Neutrophil (primary cell): ENCODE data around the gene FBN3.

Source experiments
- H3K27ac ChIP-seq: fragments of 200-600 bp; sonication (generic); 2 replicates; pipeline ENCODE4 v1.5.1; 2016; ENCODE audit warnings: mild to moderate bottlenecking, moderate library complexity
- H3K27me3 ChIP-seq: fragments of 200-600 bp; sonication (generic); 2 replicates; pipeline ENCODE4 v1.6.0; 2016; ENCODE audit warnings: mild to moderate bottlenecking
- H3K36me3 ChIP-seq: fragments of 200-600 bp; sonication (generic); 2 replicates; pipeline ENCODE4 v1.5.1; 2017
- H3K4me1 ChIP-seq, 2 experiments: fragments of 200-600 bp in 1 of 2; sonication (generic) in 1 of 2; 1 replicate in 1 of 2; 2 replicates in 1 of 2; pipeline versions ENCODE4 v1.5.1 to v1.6.1; 2013 to 2016; ENCODE audit warnings: low read depth in 1 of 2, low read length in 1 of 2, mild to moderate bottlenecking in 1 of 2, moderate library complexity in 1 of 2; ENCODE audit not compliant: control insufficient read depth in 1 of 2, insufficient read depth in 1 of 2
- H3K4me3 ChIP-seq, 2 experiments: fragments of 200-600 bp in 1 of 2; sonication (generic) in 1 of 2; 1 replicate in 1 of 2; 2 replicates in 1 of 2; pipeline ENCODE4 v1.5.1; 2013 to 2016; ENCODE audit warnings: low read depth in 1 of 2, low read length in 1 of 2, mild to moderate bottlenecking in 1 of 2, moderate library complexity in 1 of 2
- H3K9me3 ChIP-seq: fragments of 200-600 bp; sonication (generic); 2 replicates; pipeline ENCODE4 v1.5.1; 2016
- TF ChIP-seq, protein P1 (sequence below): fragments of 200-600 bp; sonication (generic); IDR thresholded peaks from 2 replicates; pipeline ENCODE4 v1.5.1; 2016; ENCODE audit warnings: antibody characterized with exemption

FBN3 gene

DNA sequence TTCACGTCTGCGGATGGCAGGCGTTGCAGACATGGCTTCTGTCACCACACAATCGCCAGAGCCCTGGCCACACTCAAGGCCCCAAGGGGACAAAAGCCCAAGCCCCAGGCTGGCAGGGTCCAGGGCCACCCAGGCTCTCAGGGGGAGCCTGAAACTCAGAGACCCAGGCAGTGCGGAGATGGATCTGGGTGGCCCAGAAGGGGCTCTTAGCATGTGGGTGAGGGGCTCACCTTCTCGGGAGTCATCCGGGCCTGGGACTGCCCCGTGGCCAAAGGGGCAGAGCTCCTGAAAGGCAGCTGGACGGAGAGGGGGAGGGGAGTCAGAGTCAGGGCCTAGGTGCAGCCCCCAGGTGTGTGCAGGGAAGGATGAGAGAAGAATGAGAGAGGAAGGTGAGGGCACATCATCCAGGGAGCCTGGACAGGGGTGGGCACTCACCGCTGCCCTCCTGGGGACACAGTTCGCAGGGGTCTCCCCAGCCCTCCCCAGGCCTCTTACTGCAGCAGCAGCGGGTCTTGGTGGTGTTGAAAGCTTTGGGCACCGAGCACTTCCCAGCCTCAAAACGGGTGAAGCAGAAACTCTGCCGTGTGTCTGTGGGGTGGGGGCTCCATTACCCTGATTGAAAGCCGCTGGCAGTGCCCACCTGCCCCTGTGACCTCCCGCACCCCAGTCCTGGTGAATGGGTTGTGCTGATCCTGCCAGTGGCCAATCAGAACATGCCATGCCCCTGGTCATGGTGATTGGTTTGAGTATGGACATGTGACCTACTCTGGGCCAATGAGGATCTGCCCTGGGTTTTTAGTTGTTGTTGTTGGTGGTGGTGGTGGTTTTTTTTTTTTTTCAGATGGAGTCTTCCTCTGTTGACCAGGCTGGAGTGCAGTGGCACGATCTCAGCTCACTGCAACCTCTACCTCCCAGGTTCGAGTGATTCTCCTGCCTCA is 59.5 kb downstream of the FBN3 start:
- peaks cover 2% of the 10 kb centered on the region for H3K9me3 ChIP-seq
- no peaks in the 10 kb centered on the region for H3K36me3 ChIP-seq
- no peaks in the 10 kb centered on the region for H3K4me1 ChIP-seq
- H3K27me3 ChIP-seq = no peaks in the 10 kb centered on the region
- TF ChIP-seq, protein P1, sequence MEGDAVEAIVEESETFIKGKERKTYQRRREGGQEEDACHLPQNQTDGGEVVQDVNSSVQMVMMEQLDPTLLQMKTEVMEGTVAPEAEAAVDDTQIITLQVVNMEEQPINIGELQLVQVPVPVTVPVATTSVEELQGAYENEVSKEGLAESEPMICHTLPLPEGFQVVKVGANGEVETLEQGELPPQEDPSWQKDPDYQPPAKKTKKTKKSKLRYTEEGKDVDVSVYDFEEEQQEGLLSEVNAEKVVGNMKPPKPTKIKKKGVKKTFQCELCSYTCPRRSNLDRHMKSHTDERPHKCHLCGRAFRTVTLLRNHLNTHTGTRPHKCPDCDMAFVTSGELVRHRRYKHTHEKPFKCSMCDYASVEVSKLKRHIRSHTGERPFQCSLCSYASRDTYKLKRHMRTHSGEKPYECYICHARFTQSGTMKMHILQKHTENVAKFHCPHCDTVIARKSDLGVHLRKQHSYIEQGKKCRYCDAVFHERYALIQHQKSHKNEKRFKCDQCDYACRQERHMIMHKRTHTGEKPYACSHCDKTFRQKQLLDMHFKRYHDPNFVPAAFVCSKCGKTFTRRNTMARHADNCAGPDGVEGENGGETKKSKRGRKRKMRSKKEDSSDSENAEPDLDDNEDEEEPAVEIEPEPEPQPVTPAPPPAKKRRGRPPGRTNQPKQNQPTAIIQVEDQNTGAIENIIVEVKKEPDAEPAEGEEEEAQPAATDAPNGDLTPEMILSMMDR = no peak
- H3K4me3 ChIP-seq = no peak overlapping the region
- H3K27ac ChIP-seq = no peak overlapping the region

DNA sequence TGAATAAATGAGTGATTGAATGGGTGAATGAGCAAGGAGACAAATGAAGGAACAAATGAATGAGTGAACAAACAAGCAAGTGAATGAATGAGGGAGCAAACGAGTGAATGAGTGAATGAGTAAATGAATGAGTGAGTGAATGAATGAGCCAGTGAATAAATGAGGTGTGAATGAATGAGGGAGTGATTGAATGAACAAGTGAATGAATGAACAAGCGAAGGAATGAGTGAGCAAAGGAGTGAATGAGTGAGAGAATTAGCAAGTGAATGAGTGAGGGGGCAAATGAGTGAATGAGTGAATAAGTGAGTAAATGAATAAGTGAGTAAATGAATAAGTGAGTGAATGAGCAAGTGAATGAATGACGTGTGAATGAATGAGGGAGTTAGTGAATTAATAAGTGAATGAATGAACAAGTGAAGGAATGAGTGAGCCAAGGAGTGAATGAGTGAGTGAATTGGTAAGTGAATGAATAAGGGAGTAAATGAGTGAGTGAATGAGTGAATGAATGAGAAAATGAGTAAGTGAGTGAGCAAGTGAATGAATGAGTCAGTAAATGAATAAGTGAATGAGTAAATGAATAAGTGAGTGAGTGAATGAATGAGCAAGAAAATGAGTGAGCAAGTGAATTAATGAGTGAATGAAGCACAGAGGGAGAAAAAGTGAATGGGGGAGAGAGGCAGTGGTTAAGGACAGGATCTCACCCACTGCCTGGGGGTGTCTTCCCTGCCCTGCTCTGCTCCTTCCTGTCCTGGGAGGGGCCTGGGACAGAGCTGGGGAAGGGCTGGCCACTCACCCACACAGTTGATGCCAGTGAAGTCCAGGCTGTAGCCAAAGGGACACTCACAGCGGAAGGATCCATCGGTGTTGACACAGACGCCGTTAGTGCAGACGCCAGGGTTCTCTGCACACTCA is 60.4 kb downstream of the FBN3 start:
- Histone ChIP-seq H3K4me3 (no peak overlapping the region), H3K4me1 (no peaks in the 10 kb centered on the region), H3K27me3 (no peaks in the 10 kb centered on the region), H3K36me3 (no peaks in the 10 kb centered on the region), H3K27ac (no peak overlapping the region), H3K9me3 (no peaks in the 10 kb centered on the region)
- TF ChIP-seq, protein P1 = no peak

DNA sequence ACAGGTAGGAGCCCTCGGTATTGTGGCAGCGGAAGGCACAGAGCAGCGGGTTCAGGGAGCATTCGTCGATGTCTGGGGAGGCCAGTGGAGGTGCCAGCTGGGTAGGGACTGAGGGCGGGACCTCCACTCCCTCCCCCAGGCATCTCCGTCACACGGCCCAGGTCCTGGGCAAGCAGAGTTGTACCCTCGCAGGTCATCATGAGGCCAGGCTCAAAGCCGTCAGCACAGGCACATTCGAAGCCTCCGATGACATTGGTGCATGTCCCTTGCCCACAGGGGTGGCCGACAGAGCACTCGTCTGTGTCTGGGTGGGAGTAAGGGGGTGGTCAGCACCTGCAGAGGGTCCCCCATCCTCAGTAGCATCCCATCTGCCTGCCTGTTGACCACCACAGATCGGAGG is 61.5 kb downstream of the FBN3 start:
- TF ChIP-seq, protein P1 = no peak
- Histone ChIP-seq H3K4me3 (no peak overlapping the region), H3K27ac (no peak overlapping the region), H3K36me3 (no peaks in the 10 kb centered on the region), H3K9me3 (no peaks in the 10 kb centered on the region), H3K4me1 (no peaks in the 10 kb centered on the region), H3K27me3 (no peaks in the 10 kb centered on the region)

DNA sequence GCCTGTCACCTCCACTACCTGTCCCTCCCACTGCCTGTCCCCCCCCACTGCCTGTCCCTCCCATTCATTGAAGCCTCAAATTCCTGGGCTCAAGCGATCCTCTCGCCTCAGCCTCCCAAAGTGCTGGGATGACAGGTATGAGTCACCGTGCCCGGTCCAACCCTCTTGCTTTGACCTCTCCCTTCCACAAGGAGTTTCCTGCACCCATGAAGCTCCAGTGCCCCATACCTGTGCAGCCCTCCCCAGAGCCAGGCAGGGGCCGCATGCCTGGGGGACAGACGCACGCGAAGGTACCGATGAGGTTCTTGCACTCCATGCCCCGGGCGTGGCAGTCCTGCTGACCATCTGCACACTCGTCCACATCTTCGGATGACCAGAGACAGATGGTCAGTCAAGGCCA is 62.5 kb downstream of the FBN3 start:
- TF ChIP-seq, protein P1 = no peak
- H3K27ac ChIP-seq = no peak overlapping the region
- no peak overlapping the region for H3K4me3 ChIP-seq

DNA sequence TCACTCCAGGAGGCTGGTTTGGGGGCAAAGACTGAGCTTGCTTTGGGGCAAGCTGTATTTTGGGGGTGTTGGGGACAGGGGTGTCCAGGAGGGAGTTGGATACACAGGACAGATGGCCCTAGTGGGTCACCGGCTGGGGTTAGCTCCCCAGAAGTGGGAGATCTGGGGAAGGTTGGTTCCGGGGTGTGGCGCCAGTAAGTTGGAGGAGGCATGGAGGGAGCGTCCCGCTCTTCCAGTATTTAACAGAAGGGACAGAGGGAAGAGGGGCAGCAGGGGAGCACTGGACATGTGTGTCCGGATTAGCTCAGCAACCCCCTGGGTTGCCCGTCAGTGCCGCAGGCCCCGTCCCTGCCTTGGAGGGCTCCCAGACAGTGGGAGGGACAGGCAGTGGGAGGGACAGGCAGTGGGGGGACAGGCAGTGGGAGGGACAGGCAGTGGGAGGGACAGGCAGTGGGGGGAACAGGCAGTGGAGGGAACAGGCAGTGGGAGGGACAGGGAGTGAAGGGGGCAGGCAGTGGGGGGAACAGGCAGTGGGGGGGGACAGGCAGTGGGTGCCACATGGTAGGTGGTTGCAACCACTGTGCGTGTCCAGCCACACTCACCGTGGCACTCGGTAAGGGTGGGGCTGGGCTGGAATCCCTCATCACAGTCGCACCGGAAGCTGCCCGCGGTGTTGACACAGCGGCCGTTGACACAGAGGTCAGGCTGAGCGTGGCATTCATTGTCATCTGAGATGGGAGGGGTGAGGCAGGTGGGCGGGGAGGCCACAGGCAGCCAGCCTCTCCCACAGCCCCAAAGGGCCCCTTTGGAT is 63.6 kb downstream of the FBN3 start:
- Histone ChIP-seq H3K4me1 (no peaks in the 10 kb centered on the region), H3K27ac (no peak overlapping the region), H3K27me3 (no peaks in the 10 kb centered on the region), H3K36me3 (no peaks in the 10 kb centered on the region), H3K4me3 (no peak overlapping the region), H3K9me3 (no peaks in the 10 kb centered on the region)
- TF ChIP-seq, protein P1 = no peak

More for the DNA sequence above, 62.5 kb downstream of the FBN3 start:
- no peaks in the 10 kb centered on the region for H3K36me3 ChIP-seq
- no peaks in the 10 kb centered on the region for H3K27me3 ChIP-seq
- H3K9me3 ChIP-seq = no peaks in the 10 kb centered on the region
- H3K4me1 ChIP-seq = no peaks in the 10 kb centered on the region
